Measurements from ENCODE around the gene ZBTB14.
A peak's percentile ranks its signal among the peaks of the same experiment; 100 is the strongest.

ZBTB14 gene, protein sequence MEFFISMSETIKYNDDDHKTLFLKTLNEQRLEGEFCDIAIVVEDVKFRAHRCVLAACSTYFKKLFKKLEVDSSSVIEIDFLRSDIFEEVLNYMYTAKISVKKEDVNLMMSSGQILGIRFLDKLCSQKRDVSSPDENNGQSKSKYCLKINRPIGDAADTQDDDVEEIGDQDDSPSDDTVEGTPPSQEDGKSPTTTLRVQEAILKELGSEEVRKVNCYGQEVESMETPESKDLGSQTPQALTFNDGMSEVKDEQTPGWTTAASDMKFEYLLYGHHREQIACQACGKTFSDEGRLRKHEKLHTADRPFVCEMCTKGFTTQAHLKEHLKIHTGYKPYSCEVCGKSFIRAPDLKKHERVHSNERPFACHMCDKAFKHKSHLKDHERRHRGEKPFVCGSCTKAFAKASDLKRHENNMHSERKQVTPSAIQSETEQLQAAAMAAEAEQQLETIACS

DNA sequence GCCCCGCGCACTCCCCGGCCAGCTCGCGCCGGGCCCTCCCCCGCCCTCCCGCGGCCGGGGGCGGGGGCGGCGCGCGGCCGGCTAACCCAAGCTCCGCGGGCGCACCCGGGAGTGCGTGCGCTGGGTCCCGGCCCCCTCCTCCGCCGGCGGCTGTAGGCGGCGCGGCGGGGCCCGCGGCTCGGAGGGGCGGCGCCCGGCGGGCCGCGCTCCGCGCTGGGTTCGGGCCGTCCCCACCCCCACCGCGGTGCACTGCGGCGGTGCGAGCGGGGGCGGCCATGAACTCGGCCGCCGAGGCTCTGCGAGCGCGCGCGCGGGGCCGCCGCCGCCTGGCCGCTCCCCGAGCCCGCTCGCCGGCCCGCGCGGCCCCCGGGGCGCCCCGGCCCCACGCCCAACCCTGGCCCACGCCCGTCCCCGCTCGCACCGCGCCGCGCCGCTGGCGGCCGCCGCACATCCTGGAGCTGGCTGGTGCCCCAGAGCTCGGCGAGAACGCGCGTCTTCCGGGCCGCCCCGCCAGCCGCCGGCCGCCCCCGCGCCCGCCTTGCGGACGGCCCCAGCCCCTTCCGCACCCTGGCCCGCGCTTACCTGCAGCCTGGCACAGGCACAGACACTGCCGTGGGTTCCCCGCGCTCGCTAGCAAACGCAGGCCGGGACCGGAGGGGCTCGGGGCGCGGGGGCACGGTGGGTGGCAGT lies at the start of gene ZBTB14:
Gene ZBTB14 (minus strand): TSS at position 496 of the 690 bp plus-strand sequence. CDS start 2,480 bp downstream, outside the sequence.
- H3K4me3 ChIP-seq (ENCODE audit: low read length): peak within 1 kb of the TSS; percentile 73
- TF ChIP-seq, protein P1, sequence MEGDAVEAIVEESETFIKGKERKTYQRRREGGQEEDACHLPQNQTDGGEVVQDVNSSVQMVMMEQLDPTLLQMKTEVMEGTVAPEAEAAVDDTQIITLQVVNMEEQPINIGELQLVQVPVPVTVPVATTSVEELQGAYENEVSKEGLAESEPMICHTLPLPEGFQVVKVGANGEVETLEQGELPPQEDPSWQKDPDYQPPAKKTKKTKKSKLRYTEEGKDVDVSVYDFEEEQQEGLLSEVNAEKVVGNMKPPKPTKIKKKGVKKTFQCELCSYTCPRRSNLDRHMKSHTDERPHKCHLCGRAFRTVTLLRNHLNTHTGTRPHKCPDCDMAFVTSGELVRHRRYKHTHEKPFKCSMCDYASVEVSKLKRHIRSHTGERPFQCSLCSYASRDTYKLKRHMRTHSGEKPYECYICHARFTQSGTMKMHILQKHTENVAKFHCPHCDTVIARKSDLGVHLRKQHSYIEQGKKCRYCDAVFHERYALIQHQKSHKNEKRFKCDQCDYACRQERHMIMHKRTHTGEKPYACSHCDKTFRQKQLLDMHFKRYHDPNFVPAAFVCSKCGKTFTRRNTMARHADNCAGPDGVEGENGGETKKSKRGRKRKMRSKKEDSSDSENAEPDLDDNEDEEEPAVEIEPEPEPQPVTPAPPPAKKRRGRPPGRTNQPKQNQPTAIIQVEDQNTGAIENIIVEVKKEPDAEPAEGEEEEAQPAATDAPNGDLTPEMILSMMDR (conservative IDR thresholded peaks at IDR 0.05; ENCODE audit: low read depth, low read length): no peak

DNA sequence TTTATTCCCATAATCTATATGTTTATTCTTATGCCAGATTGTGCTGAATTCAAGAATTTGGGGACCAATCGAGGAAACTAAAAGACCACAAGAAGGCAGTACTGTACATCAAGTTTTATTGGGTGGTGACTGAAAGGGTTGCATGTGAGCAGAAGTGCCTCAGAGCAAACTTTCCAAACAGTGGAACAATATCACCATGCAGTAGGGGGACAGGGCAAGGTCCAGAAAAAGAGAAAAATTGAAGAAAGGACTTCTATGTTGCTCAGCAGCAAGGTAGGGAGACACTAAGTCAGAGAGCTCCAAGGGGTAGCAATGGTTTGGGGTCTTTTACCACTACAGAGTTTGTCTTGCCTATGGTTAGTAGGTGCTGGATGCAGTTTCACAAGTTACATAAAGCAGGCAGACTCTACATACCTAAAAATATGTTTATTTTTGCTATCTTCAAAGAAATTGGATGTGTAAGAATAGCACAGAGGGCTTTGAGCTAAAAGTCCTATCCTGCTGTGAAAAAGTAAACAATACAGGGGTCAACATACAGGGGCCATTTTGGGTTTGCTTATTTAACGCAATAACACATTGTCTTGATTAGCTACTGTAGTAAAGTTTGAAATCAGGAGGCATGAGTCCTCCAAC lies 43.8 kb upstream of the ZBTB14 start:
- DNase-seq (ENCODE audit: low read depth): no peak
- H3K4me3 ChIP-seq (ENCODE audit: low read length): no peak overlapping the region
- TF ChIP-seq, protein P1 (conservative IDR thresholded peaks at IDR 0.05; ENCODE audit: low read depth, low read length): no peak

More for the DNA sequence above, at the start of gene ZBTB14:
- DNase-seq (ENCODE audit: low read depth): no peak

DNA sequence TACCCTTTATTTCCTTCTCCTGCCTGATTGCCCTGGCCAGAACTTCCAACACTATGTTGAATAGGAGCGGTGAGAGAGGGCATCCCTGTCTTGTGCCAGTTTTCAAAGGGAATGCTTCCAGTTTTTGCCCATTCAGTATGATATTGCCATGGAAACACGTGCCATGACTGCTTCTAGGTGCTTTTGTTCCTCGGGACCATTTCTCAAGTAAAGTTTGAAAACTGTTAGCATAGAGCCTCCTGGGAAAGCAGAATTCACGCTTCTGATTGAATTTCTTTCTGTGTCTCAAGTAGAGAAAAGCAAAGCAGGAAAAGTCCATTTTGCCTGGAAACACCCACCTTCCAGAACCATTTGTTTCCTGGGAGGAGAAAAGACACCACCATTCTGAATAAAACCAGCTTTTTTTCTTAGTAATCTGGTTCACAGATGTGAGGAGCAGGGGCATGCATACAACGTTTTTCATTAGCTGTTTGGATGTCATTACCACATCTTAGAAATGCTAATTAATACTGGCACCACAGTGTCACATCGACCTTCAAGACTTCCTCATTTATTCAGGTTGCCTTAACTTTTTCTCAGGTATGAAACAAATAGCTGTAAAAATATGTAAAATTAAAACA lies 39.0 kb upstream of the ZBTB14 start:
- no peak overlapping the region for H3K4me3 ChIP-seq (ENCODE audit: low read length)
- TF ChIP-seq, protein P1 (conservative IDR thresholded peaks at IDR 0.05; ENCODE audit: low read depth, low read length): no peak
- DNase-seq (ENCODE audit: low read depth): no peak

DNA sequence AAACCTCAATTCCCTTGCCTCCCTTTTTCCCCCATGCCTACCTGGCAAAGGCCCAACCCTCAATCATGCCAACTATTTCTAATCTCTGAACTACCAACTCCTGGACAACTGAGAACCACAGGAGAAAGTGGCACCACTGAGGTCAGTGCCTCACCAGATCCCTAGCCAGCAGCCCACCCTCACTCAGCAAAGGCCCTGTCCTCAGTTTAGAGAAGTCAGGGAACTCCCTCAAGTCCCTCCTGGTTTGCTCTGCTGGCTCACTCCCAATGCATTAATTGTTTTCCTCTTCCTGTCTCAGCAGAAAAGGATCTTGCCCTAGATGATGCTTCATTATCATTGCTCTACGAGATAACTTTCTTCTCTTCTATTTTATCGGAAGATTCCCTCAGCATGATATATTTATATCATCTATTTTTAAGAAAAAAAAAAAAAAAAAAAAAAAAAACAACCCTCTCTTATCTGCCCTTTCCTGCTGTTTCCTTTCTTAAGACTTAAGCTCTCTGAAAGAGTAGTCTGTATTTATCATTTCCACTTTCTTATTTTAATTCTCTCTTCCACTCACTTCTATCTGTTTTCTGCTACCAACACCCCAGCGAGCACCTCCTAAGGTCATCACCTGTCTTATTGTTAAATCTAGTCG lies 22.7 kb upstream of the ZBTB14 start:
- TF ChIP-seq, protein P1 (conservative IDR thresholded peaks at IDR 0.05; ENCODE audit: low read depth, low read length): no peak
- no peak for DNase-seq (ENCODE audit: low read depth)
- no peak overlapping the region for H3K4me3 ChIP-seq (ENCODE audit: low read length)

DNA sequence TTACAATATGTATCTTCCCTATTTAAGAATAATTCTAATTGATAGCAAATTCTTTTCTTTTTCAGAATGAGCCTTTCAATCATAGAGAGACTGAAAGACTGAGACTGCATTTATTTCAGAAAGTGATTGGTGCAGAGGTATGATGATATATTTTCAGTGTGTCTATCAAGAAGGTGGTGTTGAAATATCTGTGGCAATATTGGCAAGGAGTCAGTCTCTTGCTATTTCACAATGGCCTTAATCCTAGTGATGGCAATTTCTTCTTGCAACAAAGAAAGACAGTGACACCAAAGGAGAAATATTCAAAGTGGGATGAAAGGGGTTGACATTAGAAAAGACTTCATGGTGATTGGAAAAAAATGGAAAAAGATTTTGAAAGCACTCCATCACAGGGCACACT lies 21.7 kb upstream of the ZBTB14 start:
- TF ChIP-seq, protein P1 (conservative IDR thresholded peaks at IDR 0.05; ENCODE audit: low read depth, low read length): no peak
- H3K4me3 ChIP-seq (ENCODE audit: low read length): no peak overlapping the region
- DNase-seq (ENCODE audit: low read depth): no peak

DNA sequence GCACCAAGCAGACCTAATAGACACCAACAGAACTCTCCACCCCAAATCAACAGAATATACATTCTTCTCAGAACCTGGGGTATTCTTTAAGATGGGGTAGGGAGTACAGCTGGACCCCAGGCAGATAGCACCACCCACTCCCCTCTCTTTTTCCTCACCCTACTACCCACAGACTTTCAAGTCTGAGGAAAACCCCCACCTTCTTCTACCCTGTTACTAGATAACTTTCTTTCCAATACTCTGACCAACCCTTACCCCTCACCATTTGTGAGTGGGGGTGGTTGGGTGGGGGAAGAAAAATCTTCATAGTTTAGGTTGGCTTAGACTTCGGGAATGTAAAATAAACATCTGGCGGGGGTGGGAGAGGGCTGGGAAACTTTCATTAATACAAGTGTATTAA lies 20.3 kb upstream of the ZBTB14 start:
- TF ChIP-seq, protein P1 (conservative IDR thresholded peaks at IDR 0.05; ENCODE audit: low read depth, low read length): no peak
- DNase-seq (ENCODE audit: low read depth): no peak
- no peak overlapping the region for H3K4me3 ChIP-seq (ENCODE audit: low read length)

All from retinal pigment epithelial cell (primary cell).